DMS53 treated with DMSO at 0.1 percent for 48 hours (cell line): ENCODE results near the gene B3GALT2.

Experiments used
- DNase-seq: peaks from one replicate; lab custom pipeline; 2025; ENCODE audit not compliant: unreplicated experiment; lab: John Stamatoyannopoulos, UW

Gene B3GALT2

DNA sequence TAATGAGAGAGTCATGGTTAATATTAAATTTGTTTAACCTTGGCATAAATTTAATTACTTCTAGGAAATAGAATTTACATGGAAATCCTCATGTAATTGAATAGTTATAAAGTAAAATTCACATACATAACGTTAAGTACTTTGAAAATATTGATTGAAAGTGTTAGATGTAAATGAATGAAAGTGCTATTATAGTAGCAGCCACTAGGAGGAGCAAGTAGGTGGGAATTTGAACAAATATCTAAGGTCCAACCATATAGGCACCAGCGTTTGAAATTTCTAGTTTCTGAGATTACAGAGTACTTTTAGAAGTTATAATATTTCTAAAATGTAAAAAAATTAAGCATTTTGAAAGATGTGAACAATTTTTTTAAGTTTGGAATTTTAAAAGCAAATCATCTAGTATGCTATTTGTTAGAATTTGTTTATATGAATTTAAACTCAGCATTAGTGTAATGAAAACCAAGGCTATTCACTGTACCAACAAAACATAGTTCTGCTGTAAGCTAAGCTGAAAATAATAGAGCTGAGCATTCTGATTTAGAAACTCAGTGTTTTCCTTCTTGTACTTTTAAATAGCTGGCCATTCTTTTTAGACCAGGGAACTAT is 3.3 kb downstream of the B3GALT2 start:
- peak; percentile 67 for DNase-seq

DNA sequence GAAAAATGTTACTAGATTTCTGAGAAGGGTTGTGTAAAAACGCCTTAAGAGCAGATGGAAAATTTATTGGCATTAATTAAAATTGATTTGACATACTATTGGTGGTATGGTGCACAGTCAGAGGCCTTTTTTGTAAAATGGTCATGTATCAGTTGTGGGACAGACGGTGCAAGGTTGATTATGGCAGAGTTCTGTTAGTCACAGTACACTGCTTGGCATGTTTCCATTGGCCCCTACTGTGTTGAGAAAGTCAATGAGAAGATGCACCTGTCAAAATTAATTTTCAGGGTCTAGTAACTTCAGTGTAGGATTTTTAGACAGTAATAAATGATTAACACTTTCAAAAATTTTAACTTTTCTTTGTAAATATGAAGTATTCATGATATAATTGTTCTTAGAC is 4.4 kb downstream of the B3GALT2 start:
- DNase-seq = no peak

DNA sequence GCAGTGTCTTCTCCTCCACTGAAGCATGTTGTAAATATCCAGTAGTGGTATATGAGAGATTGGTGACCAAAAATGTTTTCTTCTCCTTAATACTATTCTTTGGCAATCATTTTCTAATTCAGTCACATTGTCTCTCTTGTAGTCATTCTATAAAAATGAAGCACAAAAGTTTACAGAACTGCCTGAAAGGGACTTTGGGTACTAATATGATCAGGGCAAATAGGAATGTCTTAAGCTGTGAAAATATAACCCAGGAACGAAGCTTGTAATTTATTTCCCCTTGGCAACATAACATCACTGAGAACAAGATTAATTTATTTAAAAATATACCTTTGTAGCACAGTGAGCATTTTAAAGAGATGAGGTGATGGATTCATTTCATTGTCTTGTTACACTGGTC is 4.9 kb downstream of the B3GALT2 start:
- no peak for DNase-seq

DNA sequence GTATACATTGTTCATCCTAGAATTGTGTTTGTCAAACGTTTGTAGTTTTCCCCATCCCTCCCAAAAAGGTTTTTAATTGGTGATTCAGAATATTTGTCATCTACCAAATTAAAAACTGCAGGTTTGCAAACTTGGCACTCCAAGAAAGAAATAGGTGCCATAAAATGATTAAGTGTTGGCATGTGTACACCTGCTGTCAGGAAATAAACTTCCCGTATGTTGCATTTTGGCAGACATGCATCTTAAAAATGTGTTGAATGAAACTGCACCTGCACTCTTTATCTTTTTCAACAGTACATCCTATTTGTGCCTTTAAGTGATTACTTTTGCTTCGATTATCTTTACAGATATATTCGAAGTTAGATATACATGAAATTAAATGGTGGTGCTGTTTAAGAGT is 7.3 kb downstream of the B3GALT2 start:
- no peak for DNase-seq

DNA sequence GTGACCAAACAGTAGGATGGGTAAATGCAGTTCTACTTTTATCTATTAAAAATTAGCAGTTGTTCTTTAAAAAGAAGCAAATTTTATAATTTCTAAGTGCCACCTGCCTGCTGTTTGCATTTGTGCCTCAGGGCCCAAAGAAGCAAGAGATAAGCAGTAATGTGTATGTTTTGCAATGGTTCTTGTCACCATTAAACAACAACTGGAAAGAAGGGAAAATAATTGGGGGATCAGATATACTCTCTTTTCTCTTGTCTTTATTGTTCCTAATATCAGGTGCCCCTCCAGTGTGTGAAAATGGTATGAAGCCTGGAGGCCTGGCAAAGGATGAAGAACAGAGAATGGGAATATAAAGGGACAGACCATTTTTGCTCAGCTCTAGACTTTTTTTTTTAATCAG is 9.6 kb downstream of the B3GALT2 start:
- no peak for DNase-seq

DNA sequence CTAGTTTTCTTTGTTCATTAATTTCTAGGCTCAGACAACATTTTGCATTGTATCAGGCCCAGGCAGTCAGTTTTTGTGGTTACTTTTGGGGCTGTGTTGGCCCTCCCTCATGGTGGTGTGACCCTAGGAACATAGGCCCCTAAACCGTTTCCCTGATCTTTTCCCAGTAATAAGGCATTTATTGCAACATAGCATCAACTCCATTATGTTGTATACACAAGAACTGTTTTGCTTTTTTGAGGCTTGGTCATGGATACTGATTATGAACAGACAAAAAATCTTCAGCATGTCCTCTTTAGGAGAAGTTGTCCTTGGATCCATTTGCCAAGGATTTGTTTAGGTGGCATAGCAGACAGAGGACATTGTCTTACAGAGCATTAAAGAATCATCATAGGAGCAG is 10.3 kb downstream of the B3GALT2 start:
- no peak for DNase-seq

DNA sequence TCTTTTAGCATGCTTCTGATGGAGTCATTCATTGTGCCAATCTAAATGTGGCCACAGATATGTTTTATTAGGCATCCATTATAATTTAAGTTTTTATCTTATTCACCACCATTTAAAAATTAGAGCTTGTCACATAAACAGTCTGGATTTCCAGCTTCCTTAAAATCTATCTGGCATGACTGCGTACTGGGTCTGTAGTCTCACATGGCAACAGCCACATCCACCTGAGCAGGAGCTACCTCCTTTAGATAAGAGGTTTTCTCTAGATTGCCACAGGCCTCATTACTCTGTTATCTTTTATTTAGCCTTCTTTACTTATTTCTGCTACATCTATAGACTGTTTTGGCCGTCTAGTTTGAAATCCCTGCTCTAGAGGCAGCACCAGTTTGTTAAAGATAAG is 29.1 kb downstream of the B3GALT2 start:
- DNase-seq = no peak

DNA sequence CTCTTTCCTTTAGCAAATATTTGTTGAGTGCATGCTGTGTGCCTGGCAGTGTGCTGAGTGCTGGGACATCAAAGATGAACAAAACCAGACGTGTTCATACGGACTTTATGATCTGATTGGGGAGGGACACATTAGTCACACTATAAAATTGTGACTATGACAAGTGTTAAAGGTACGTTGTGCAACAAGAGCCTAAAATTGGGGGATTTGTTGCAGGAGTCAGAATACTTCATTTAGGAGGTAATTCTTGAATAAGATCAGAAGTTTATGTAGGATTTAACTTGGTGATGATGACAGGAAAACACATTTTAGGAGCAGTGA is 29.6 kb downstream of the B3GALT2 start:
- DNase-seq = no peak

DNA sequence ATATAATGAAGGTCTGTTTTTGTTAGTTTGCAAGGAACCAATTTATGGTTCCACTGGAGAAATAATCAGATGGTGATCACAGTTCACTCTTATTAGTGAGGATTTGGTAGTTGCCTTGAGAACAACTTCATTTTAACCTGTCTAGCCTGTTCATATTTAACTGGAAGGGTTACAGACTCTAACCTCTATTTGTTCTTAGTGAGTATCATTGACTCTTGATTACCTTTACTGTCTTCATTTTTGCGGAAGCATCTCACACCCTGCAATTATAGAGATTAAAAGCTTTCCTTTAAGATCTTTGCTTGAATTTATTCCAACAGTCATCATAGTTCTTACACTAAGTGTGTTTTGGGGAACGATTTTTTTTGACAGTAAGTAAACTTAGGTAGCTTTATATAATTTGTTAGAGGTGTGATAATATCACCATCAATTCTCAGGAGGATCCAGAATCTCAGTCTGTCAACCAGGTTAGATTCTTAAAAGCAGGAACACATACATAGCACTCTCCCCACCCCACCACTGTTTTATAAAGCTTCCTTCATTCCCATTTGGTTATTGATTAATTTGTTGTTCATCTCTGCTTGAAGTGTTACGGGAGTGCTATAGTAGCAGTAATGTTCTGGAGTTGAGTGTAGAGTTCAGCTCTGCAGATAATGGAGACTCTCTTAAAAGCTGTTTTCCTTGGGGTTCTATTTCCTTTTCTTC is 30.1 kb downstream of the B3GALT2 start:
- no peak for DNase-seq

DNA sequence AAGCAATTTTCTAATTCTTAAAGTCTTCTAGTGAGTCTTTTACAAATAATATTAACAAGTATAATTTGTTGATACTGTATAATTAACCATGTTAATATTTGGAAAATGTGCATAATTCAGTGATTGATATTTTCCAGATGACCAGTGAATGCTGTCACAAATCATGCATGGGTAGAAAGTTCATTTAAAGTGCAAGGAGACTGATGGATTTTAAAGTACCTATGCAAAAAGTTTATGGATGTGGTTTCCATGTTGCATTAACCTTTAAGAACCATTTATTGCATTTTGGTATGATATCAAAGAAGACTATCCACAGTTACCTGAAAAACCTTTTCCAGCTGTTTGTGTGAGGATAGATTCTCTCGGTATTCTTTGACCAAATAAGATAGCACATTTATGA is 41.4 kb downstream of the B3GALT2 start:
- no peak for DNase-seq

DNA sequence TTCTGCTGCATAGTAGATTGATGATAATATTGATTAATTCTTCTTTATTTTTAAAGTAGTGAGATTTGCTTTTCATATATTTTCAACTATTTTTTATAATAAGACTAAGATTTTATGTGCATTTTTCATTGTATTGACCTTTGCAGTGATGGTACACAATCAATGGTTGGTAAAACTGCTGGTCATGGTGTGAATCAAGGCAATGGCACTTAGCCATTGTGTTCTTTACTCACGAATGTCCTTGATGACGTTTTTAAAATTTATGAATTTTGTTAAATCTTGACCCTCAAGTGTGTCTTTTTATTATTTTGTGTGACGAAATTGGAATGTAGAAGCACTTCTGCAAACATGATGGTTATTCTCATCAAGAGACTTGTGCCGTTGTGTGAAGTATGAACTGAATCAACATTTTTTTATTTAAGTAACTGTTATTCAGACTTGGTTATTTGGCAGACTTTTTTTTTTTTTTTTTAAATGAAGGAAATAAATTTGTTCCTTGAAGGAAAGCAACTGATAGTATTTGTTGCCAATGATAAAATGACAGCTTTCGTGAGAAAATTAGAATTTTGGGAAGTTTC is 42.0 kb downstream of the B3GALT2 start:
- no peak for DNase-seq

DNA sequence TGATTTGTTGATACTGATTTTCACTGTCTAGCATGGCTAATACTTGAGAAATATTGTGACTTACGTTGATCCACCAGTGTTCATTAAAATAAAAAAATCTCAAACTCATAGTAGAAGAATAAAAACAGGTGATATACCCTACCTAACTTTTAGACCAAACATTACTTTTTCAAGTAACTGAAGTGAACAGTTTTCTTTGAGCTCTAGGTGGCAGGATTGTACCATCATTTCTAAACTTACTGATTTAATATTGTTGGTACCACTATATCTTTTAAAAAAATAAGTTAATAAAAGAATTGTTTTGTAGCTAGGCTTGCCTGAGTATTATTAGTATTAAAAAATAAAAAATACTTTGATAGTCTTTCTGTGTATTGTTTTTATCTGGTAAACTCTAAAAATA is 43.1 kb downstream of the B3GALT2 start:
- DNase-seq = no peak

DNA sequence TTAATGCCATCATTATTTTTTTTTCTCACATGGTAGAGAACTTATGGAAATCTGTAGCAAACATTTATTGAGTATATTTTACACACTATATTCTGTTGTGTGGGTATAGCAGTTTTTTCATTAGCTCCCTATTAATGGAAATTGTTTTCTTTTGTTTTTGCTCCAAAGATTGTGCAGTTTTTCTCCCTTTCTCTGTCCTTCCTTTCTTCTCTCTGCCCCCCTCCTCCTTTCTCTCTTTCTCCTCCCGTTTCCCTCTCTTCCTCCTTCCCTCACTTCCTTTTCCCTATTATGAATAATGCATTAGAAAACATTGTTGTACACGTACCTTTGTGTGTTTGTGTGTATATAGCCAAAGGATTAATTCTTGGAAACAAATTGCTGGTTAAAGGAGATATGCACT is 44.0 kb downstream of the B3GALT2 start:
- DNase-seq = no peak

DNA sequence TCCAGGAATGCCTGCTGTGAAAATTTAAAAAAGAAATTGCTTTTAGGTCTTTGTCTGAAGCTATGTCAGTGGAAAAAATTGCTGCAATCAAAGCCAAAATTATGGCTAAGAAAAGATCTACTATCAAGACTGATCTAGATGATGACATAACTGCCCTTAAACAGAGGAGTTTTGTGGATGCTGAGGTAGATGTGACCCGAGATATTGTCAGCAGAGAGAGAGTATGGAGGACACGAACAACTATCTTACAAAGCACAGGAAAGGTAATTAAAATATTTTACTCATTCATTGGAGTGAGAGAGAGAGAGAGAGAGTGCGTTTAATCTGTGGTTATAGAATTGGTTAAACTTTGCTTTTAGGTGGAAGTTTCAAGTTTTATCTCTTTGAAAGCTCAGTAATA is 44.6 kb downstream of the B3GALT2 start:
- DNase-seq = no peak

DNA sequence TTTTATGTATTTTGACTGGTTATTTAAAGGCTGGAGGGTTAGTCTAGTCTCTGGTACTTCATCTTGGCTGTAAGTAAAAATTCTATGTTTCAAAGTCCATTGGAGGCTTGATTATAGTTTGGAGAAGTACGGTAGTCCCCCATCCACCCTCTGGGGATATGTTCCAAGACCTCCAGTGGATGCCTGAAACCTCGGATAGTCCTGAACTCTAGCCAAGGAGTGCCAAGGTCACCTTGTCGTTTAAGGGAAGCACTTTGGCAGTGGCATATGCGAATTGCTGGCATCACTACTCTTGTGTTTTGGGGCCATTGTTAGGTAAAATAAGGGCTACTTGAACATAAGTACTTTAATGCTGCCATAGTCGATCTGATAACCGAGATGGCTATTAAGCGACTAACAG is 46.2 kb downstream of the B3GALT2 start:
- DNase-seq = no peak

DNA sequence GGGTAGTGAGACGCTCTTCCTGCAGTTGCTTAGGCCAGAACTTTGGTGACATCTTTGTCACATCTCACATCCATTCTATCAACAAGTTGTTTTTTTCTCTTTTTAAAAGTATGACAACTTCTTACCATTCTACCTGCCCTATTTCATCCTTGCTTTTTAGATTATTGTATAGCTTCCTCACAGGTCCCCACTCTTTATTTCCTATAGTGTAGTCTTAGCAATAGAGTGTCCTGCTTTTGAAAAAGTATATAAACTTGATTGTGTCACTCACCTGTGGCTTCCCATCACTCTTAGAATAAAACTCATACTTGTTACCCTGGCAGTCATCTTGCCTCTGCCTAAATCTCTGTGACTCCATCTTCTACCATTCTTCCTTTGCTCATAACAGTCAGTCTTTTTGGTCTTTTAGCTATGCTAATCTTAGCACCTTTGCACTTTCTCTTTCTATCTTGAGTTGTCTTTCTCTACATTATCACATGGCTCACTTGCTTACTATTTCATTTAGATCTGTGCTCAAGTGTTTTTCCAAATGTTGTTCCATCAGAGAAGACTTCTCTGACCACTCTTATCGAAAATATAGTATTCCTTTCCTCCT is 55.0 kb downstream of the B3GALT2 start:
- DNase-seq = no peak
